NCI-H1417 treated with DMSO at 0.1 percent for 48 hours (cell line): Measurements from ENCODE around the gene CCSER1.
"Not testable (repeated sequence)": the region's sequence is repeated elsewhere in the genome, so short reads cannot be mapped to it uniquely, and the experiment has no call there.

Experiments
- DNase-seq: peaks from one replicate; lab custom pipeline; 2025; lab: John Stamatoyannopoulos, UW

Gene CCSER1

GRCh38 chr4:91284480-91284879 is 1157.3 kb downstream of the CCSER1 start:
- DNase-seq: no peak

GRCh38 chr4:91285487-91285886 is 1158.3 kb downstream of the CCSER1 start:
- DNase-seq: no peak

DNA sequence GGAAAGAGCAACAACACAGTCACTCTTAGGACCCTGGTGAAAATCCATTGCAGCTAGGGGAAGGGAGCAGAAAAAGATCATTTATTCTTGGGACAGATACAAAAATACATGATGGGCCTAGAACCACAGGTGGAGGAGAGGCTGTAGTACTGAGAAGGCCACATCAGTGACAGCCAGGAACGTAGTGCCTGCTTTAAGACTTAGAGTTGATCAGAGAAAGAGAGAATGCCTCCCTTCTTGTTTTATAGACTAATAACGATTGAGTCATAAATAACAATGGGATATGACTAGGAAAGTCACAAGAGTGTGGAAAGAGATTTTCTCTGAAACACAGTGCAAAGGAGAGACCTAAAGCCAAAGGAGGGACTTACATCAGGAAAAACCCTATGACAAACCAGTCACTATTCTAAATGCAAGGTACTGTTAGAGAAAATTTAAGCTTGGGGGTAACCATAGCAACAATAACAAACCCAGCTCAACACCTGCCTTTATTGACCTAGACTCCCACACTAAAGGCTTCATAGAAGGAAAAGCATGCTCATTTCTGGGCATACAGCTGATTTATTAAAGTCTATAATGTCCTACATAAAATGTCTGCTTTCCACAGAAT is 1161.6 kb downstream of the CCSER1 start:
- peak; percentile 62 for DNase-seq

DNA sequence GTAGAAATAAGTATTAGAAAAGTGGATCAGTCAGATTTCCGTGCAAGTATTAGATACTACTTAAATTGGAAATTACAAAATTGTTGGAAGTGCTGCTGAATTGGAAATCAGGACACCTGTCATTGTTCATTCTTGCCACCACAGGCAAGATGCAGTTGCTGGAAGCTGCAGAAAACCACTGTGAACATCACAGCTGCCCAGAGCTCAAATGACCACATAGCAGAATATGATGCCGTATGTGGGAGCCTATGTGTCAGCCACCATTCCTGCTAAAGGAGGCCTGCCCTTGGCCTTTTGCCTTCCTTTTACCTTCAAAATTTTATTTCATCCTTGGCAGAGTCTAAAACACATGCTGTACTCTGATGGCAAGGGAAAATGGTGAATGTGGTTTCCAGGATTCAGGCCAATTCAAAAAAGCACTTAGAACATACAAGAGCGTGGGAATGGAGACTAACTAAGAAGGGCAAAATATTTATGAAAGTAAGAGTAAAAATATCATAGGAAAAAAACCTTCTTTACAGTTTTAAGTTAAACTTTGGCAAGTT is 1171.0 kb downstream of the CCSER1 start:
- no peak for DNase-seq

DNA sequence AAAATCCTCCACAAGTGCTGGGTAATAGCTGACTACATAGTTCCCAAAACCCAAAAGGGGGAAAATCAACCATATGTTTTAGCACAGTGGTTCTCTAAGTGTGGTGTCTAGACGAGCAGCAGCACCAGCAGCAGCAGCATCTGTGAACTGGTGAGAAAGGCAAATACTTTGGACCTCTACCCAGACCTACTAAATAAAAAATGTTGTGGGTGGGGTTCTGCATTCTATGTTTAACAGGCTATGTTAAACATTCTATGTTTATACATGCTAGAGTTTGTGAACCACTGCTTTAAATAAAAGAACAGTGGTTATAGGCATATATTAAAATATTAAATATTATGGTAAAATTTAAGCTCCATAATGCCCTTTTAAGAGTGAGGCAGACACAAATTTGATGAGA is 1171.6 kb downstream of the CCSER1 start:
- no peak for DNase-seq

DNA sequence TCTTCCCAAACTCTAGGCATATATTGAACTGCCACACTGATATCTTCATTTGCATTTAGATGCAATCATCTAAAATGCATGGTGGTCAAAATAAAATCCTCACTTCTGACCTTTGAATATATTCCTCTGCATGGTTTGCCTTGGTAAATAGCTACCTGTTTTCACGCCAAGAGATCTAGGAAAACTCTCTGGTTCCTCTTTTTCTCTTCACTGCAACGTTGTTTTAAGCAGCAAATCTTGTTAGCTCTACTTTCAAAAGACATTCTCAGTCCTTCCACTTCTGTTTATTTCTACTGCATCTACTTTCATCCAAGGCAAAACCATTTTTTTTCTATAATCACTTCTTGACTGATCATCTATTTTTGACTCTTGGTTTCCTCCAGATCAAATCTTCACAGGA is 1174.9 kb downstream of the CCSER1 start:
- DNase-seq: no peak

GRCh38 chr4:91304292-91304691 is 1177.1 kb downstream of the CCSER1 start:
- DNase-seq: no peak

GRCh38 chr4:91317434-91317833 is 1190.2 kb downstream of the CCSER1 start:
- no peak for DNase-seq

- DNase-seq: peak; percentile 21
Measured at GRCh38 chr4:91319556-91320268, 1192.5 kb downstream of the CCSER1 start.

- DNase-seq: no peak
Measured at GRCh38 chr4:91322961-91323360, 1195.8 kb downstream of the CCSER1 start.

DNA sequence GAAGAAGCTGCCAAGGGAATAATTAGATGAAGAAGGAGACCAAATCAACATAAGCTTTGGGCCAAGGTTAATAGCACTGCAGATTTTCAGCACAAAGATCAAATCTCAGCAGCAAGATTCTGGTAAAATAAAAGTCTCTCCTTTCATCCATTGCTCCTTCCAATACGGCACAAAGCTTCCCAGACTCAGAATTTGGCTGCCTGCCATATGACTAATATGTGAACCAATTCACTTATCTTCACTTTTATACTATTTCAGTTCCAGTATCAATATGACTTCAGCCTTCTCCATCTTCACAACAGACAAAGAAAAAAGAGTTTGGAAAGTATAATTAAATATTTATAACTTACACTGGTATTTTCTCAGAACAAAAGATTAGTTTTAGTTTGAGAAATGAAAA is 1198.3 kb downstream of the CCSER1 start:
- DNase-seq: no peak

DNA sequence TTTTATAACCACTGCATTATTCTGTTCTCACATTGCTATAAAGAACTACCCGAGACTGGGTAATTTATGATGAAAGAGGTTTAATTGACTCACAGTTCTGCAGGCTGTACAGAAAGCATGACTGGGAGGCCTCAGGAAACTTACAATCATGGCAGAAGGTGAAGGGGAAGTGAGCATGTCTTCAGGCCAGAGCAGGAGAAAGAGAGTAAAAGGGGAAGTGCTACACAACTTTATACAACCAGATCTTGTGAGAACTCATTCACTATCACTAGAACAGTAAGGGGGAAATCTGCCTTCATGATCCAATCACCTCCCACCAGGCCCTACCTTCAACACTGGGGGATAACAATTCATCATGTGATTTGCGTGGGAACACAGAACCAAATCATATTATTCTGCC is 1199.0 kb downstream of the CCSER1 start:
- not testable (repeated sequence) for DNase-seq

DNA sequence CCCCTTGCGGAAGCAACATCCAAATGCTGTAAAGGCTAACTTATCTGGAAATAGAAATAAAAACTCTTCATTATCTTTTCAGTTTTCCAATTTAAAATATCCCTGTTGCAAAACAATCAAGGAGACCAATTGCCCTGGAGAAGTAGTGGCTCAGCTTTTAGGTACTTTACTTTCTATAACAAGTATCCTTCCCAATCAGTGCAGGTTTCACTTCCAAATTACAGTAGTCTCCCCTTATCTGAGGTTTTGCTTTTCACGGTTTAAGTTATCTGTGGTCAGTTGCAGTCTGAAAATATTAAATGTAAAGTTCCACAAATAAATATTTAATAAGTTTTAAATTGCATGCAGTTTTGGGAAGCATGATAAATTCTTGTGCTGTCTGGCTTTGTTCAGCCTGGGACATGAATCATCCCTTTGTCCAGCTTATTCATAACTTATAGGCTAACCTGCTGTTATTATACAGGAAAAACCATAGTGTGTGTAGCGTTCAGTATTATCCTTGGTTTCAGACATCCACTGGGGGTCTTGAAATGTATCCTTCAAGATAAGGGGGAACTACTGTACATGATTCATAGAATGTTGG is 1203.5 kb downstream of the CCSER1 start:
- DNase-seq: no peak

- DNase-seq: no peak
Measured at GRCh38 chr4:91340822-91341221, 1213.6 kb downstream of the CCSER1 start.

GRCh38 chr4:91345632-91346031 is 1218.4 kb downstream of the CCSER1 start:
- no peak for DNase-seq

GRCh38 chr4:91356496-91356895 is 1229.3 kb downstream of the CCSER1 start:
- DNase-seq: not testable (repeated sequence)

- DNase-seq: not testable (repeated sequence)
Measured at GRCh38 chr4:91358016-91358415, 1230.8 kb downstream of the CCSER1 start.

DNA sequence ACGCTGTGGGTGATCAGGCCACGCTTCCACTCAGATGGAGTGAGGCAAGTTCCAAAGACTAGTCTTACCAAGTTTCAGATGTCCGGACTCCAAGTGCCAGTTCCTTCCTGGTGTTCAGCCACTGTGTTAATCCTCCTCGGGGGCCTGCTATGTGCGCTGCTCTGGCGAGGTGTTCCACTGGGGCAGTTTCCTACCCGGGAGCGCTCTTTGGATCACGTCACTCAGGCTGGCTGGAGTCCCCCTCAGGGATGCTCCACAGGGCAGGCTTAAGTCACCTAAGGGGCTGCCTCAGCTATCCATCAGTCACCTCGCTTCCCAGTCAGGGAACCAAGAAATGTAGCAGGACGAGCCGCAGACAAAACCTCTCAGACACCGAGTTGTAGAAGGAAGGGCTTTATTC is 1231.4 kb downstream of the CCSER1 start:
- DNase-seq: not testable (repeated sequence)

GRCh38 chr4:91359041-91360031 is 1232.1 kb downstream of the CCSER1 start:
- no peak for DNase-seq

DNA sequence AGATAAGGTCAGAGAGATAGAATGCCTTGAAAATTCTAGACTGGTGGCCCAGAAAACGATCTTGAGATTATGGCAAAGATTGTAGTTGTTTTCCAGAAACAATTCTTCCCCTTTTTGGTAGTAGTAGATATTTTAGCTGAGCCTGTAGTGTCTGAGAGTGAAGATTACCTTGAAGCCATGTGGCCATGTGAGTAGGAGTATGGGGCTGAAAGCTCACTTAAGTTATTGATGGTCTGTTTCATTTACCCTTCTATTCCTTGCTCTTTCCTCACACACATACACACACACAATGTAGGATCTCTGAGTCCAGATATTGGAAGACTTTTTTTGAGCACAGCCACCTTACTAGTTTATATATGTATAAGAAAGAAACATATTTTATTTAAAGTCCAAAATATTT is 1234.9 kb downstream of the CCSER1 start:
- DNase-seq: no peak

- DNase-seq: no peak
Measured at GRCh38 chr4:91366554-91366953, 1239.4 kb downstream of the CCSER1 start.

DNA sequence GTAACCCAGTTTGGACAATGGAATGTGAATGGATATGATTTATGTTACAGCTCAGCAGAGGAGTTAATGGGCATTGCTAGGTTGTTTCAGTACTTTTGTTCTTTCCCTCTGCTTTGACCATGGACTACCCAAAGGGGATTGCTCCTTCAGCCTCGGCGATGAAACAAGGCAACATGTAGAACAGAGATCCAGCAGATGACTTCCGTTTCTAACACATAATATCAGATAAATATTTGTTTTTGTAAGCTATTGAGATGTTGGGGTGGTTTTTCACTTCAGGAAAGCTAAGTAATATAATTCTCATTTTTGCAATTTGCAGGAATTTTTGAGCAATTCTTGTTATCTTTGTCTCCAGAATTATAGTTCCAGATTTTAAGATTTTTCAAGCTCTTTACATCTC is 1241.9 kb downstream of the CCSER1 start:
- no peak for DNase-seq
